T-helper 17 cell (primary cell): ENCODE measurements around the gene LYPD6. TPM values are rescaled to one million over a fixed set of nuclear protein-coding genes. Genes with fewer than 3 reads are reported as not detected.

Source experiments
- ATAC-seq: fragments of 150-1000 bp; cut with Tn5 transposase; 2 replicates; pipeline ENCODE4 v1.10.0; 2021; ENCODE audit warnings: mild to moderate bottlenecking, moderate library complexity
- DNase-seq, 3 donors: peaks; one replicate each; pipeline versions ENCODE4 v3.0.0 to v3.0.0-alpha.2; 2020 to 2021
- H3K9me3 ChIP-seq: one replicate; pipeline ENCODE4 v1.7.0; 2013; ENCODE audit warnings: low read length, mild to moderate bottlenecking; ENCODE audit not compliant: control insufficient read depth, poor library complexity, severe bottlenecking
- H3K27ac Mint-ChIP-seq: one replicate; pipeline ENCODE4 v1.8.0; 2022; ENCODE audit warnings: mild to moderate bottlenecking, moderate library complexity, mixed read lengths
- H3K27me3 Mint-ChIP-seq: one replicate; pipeline ENCODE4 v1.8.0; 2022; ENCODE audit warnings: mixed read lengths
- H3K36me3 Mint-ChIP-seq: one replicate; pipeline ENCODE4 v1.8.0; 2022; ENCODE audit warnings: low read depth, mixed read lengths
- H3K4me1 Mint-ChIP-seq: one replicate; pipeline ENCODE4 v1.8.0; 2022; ENCODE audit warnings: mild to moderate bottlenecking, mixed read lengths
- H3K4me3 Mint-ChIP-seq: one replicate; pipeline ENCODE4 v1.8.0; 2022; ENCODE audit warnings: mild to moderate bottlenecking, moderate library complexity, mixed read lengths
- total RNA-seq, 4 donors: library from RNA in 2 of 4; stranded (reverse) in 2 of 4; gene quantifications; one replicate each; pipeline ENCODE4 v1.2.3 and lab custom pipeline; 2022 to 2026

LYPD6 gene
- total RNA-seq, 2 donors from 2014 or later: not detected

DNA sequence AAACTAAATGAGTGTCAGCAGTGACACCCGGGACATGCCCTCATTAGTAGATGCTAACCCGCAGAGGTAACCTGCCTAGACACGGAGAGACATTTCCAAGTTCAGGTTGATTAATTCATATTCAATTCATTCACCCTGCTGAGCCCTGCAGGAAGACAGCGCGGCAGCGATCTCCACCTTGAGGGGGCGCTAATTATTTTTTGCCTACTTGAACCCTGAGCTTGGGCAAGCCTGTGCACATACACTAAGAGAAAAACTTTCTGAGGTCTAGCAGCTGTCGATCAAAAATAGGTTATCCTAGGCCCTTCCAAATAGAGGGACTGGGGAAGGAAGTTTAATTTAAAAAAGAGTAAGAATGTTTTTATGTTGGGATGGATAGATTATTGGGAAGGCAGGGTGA lies 1.3 kb upstream of the LYPD6 start:
- H3K27me3 Mint-ChIP-seq: peaks cover 62% of the 10 kb centered on the region
- H3K4me3 Mint-ChIP-seq: peak overlapping the region; percentile 79

DNA sequence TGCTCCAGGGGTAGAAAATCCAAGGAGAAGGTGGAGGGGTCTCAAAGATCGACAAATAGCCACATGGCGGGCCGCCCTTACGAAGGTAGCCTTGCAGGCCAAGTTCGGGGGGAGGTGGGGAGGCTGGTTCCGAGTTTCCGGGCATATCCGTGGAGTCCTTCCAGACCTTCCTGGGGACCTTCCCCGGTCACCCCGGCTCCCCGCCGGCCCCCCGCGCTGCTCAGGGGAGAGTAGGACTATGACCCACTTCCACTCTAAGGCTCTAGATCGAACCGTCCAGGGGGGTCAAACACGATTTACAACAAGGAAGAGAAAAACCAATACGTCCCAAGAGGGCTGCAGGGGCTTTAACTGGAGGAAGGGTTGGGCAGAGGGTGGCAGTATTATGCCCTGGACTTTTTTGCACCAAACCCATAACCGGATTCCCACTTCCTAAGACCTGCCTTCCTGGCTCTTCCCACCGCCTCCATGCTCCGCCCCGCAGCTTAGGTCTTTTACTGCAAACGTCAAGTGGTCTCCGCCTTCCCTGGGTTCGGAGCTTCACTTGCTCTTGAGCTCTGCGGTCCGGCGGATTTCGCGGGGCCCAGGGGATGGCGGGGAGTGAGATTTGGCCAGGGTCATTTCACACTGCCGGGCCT lies 779 bp upstream of the LYPD6 start:
- peak overlapping the region; percentile 79 for H3K4me3 Mint-ChIP-seq

More for the DNA sequence above, 1.3 kb upstream of the LYPD6 start:
- Mint-ChIP-seq H3K27ac (no peak overlapping the region), H3K36me3 (peaks cover 10% of the 10 kb centered on the region), H3K4me1 (peaks cover 4% of the 10 kb centered on the region)
- H3K9me3 ChIP-seq: no peaks in the 10 kb centered on the region
- DNase-seq (no peak), ATAC-seq (no peak)

DNA sequence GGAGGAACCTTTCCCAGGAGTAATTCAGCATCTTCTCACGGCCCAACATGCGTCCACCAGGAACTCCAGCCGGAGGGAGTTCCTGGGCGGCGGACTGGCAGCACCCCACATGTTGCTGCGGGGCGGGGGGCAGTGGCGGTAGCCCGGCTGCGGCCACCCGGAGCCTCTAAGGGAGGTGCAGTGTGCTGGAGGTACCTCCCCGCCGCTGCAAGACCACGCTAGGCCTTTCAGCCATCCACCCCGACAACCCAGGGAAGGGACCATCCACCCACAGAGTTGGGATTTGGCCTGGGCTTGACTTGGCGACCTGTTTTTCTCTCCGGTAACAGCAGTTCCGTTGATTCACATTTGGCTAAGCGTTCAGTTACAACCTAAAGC lies 625 bp downstream of the LYPD6 start:
- Mint-ChIP-seq H3K27ac (no peak overlapping the region), H3K4me3 (peak overlapping the region; percentile 60), H3K27me3 (peaks cover 74% of the 10 kb centered on the region), H3K4me1 (peaks cover 4% of the 10 kb centered on the region), H3K36me3 (peaks cover 10% of the 10 kb centered on the region)
- H3K9me3 ChIP-seq: no peaks in the 10 kb centered on the region
- DNase-seq: no peak
- no peak for ATAC-seq

More for the DNA sequence above, 779 bp upstream of the LYPD6 start:
- ATAC-seq: no peak
- no peak for DNase-seq
- no peaks in the 10 kb centered on the region for H3K9me3 ChIP-seq
- peaks cover 10% of the 10 kb centered on the region for H3K36me3 Mint-ChIP-seq
- peaks cover 67% of the 10 kb centered on the region for H3K27me3 Mint-ChIP-seq
- peaks cover 4% of the 10 kb centered on the region for H3K4me1 Mint-ChIP-seq
- H3K27ac Mint-ChIP-seq: no peak overlapping the region

DNA sequence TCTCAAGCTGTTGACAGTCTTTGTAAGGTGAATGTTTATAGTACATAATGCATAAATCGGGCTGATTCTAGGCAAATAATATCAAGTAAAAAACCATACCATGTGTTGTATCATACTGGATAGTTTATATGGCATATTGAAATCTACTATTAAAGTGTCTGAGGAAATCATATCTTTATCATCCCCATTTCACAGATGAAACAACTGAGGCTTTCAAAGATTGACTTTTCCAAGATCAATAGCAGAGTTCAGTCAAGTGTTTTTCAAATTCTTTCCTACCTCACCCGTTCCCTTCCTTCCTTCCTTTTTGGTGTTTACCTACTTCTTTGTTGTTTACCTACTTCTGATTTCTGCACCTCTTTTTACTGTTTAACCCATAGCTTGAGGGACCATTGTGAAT lies 2.0 kb downstream of the LYPD6 start:
- no peaks in the 10 kb centered on the region for H3K9me3 ChIP-seq
- Mint-ChIP-seq H3K27ac (no peak overlapping the region), H3K4me3 (no peak overlapping the region)

DNA sequence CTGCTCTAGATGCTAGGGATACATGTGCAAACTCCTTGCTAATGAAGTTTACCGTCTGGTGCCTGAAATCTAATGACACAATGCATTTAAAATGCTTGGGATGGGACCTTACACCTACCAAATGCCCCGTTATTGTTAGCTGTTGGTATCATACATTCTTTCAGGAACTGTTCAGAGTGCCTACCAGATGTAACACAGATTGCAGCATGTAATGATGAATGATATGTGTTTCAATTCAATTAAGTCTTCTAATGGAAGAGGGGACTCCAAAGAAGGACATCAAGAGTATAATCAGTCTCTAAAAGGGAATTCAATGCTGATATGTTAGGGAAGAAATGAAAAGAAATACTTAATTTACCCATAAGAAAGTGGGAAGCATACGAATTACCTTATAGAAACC lies 3.2 kb downstream of the LYPD6 start:
- Mint-ChIP-seq H3K36me3 (peaks cover 3% of the 10 kb centered on the region), H3K4me1 (peaks cover 4% of the 10 kb centered on the region), H3K4me3 (no peak overlapping the region), H3K27me3 (peaks cover 62% of the 10 kb centered on the region), H3K27ac (no peak overlapping the region)
- ATAC-seq (no peak), DNase-seq (no peak)
- no peaks in the 10 kb centered on the region for H3K9me3 ChIP-seq

More for the DNA sequence above, 2.0 kb downstream of the LYPD6 start:
- H3K36me3 Mint-ChIP-seq: peaks cover 10% of the 10 kb centered on the region
- H3K4me1 Mint-ChIP-seq: peaks cover 4% of the 10 kb centered on the region
- H3K27me3 Mint-ChIP-seq: peaks cover 71% of the 10 kb centered on the region
- DNase-seq (no peak), ATAC-seq (no peak)

DNA sequence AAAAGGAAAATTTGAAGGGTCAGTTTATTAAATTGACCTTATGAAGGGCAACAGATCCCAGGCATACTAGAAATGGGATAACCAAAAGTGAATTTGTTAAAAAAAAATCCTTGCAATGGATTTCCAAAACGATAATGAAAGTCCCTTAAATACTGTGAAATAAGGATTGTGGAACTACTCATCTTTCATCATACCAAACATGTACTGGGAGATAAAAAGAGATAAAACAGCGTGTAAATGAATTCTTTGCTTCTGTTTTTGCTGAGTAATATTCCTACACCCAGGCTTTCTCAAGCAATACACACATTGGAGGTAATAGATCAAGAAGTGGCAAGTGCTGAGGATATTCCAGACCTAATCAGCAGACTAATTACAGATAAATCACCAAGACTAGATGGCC lies 3.8 kb downstream of the LYPD6 start:
- DNase-seq (no peak), ATAC-seq (no peak)
- Mint-ChIP-seq H3K27me3 (peaks cover 61% of the 10 kb centered on the region), H3K36me3 (peaks cover 2% of the 10 kb centered on the region), H3K4me3 (no peak overlapping the region), H3K27ac (no peak overlapping the region), H3K4me1 (peaks cover 2% of the 10 kb centered on the region)
- H3K9me3 ChIP-seq: no peaks in the 10 kb centered on the region

DNA sequence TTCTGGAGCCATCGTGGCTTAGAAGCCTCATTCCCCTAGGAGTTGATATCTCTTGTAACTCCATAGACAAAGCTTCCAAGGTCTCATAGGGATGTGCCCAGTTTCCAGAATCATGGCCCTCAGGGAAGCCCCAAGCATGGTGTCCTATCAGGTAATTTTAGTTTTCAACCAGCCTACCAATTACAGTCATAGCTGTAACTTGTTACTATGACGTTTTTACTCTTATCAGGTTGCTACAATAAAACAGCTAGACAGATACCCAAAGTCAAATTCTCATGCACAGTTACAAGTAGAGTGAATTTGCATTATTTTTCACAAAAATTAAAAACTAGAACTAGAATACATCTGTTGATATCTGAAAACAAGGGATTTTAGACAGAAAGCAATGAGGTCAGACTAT lies 8.9 kb downstream of the LYPD6 start:
- no peaks in the 10 kb centered on the region for H3K4me1 Mint-ChIP-seq
- no peak for DNase-seq
- no peak overlapping the region for H3K27ac Mint-ChIP-seq
- H3K27me3 Mint-ChIP-seq: peaks cover 18% of the 10 kb centered on the region
- H3K4me3 Mint-ChIP-seq: no peak overlapping the region
- no peaks in the 10 kb centered on the region for H3K36me3 Mint-ChIP-seq
- no peak for ATAC-seq
- H3K9me3 ChIP-seq: no peaks in the 10 kb centered on the region

DNA sequence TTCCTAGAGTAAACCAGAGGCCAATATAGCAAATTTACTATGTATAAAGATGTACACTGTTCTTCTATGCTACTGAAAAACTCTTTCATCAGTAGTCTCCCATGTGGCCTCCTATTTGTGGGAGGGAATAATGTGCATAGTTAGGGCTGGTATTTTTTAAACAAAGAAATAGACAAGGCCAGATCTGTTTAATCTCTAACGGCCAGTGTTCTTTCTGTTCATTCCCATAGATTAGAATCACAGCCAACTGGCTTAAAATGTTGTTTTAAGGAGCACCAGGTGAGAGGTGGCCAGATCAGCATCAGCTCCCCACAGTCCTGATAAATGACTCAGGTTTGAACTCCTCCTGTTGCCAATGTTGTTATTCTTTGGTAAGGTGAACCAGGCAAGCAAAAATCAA lies 12.1 kb downstream of the LYPD6 start:
- H3K27me3 Mint-ChIP-seq: peaks cover 15% of the 10 kb centered on the region
- no peak overlapping the region for H3K4me3 Mint-ChIP-seq
- ATAC-seq (no peak), DNase-seq (no peak)
- H3K4me1 Mint-ChIP-seq: no peaks in the 10 kb centered on the region
- no peaks in the 10 kb centered on the region for H3K9me3 ChIP-seq
- no peaks in the 10 kb centered on the region for H3K36me3 Mint-ChIP-seq
- no peak overlapping the region for H3K27ac Mint-ChIP-seq

DNA sequence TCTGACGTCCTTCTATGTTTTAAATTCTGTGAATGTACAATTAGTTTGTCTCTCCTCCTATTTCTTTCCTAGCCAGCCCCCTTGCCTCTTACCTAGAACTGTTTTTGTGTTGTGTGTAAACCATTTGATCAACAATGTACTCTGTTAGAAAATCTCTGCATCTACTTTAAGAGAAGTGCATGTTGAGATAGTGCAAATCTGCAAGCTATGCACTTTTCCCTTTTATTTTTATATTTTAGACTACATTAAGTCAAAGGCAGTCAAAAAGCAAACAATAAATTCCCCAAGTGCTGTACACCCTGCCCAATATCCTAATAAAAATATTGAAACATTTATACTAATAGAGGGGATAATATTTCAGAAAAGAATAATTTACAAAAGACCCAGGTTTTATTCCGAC lies 13.7 kb downstream of the LYPD6 start:
- no peak for DNase-seq
- no peaks in the 10 kb centered on the region for H3K9me3 ChIP-seq
- Mint-ChIP-seq H3K36me3 (no peaks in the 10 kb centered on the region), H3K27me3 (peaks cover 21% of the 10 kb centered on the region), H3K27ac (no peak overlapping the region), H3K4me3 (no peak overlapping the region), H3K4me1 (no peaks in the 10 kb centered on the region)
- no peak for ATAC-seq

DNA sequence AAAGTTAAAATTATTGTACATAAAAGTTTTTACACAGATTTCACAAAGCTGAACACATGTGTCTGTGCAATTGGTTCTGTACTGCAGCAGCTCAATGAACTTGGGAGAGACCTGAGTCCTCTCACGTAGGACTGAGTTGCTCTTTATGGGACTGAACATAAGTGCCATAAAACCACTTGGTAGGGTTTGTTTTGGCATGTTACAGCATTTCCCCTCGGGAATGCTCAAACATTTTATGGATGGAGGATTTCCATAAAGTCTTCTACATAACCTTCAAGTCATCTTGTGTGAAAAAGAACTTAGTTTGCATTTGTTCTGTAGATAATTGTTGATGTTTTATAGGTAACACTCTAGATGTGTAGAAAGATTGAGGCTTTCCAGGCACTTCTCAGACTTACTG lies 15.9 kb downstream of the LYPD6 start:
- H3K9me3 ChIP-seq: no peaks in the 10 kb centered on the region
- H3K27me3 Mint-ChIP-seq: peaks cover 34% of the 10 kb centered on the region
- DNase-seq (no peak), ATAC-seq (no peak)
- H3K27ac Mint-ChIP-seq: no peak overlapping the region
- no peak overlapping the region for H3K4me3 Mint-ChIP-seq
- H3K4me1 Mint-ChIP-seq: no peaks in the 10 kb centered on the region
- no peaks in the 10 kb centered on the region for H3K36me3 Mint-ChIP-seq

DNA sequence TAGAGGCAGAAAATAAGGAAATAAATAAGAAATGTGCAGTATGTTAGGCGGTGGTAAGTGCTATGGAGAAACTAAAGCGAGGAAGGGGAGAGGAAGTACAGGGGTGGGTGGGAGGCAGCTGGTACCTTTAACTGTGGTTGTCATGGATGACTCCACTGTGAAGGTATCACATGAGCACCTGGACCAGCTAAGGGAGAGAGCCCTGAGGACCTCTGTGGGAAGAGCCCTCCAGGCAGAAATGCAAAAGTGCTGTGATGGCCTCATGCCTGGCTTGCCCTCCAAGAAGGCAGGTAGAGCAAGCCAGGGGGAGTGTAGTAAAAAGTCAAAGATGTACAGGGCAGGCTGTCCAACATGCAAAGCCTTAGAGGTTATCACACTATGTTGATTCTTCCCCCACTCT lies 17.9 kb downstream of the LYPD6 start:
- ATAC-seq (no peak), DNase-seq (no peak)
- Mint-ChIP-seq H3K4me1 (no peaks in the 10 kb centered on the region), H3K27ac (peak overlapping the region; percentile 32), H3K27me3 (peaks cover 41% of the 10 kb centered on the region), H3K36me3 (no peaks in the 10 kb centered on the region), H3K4me3 (no peak overlapping the region)
- H3K9me3 ChIP-seq: no peaks in the 10 kb centered on the region

DNA sequence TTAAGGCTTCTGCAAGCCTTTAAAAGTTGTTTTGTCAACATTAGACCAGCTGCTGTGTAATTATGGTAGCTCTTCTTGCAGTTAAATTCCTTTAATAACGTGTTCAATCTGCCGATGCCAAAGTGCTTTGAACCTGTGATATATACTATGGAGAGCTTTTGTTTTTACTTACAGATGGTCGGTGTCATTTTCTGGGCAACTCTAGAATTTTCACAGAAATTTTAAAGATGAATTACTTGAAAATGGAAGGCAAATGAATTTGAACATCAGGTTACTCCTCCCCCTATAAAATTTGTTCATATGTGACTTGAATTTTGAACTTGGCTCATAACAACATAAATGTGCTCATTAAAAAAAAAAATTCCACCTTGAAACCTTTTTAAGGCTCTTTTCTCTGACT lies 23.0 kb downstream of the LYPD6 start:
- no peaks in the 10 kb centered on the region for H3K36me3 Mint-ChIP-seq
- H3K27ac Mint-ChIP-seq: no peak overlapping the region
- no peak overlapping the region for H3K4me3 Mint-ChIP-seq
- peaks cover 27% of the 10 kb centered on the region for H3K27me3 Mint-ChIP-seq
- DNase-seq: no peak
- H3K9me3 ChIP-seq: no peaks in the 10 kb centered on the region
- ATAC-seq: no peak
- H3K4me1 Mint-ChIP-seq: no peaks in the 10 kb centered on the region

DNA sequence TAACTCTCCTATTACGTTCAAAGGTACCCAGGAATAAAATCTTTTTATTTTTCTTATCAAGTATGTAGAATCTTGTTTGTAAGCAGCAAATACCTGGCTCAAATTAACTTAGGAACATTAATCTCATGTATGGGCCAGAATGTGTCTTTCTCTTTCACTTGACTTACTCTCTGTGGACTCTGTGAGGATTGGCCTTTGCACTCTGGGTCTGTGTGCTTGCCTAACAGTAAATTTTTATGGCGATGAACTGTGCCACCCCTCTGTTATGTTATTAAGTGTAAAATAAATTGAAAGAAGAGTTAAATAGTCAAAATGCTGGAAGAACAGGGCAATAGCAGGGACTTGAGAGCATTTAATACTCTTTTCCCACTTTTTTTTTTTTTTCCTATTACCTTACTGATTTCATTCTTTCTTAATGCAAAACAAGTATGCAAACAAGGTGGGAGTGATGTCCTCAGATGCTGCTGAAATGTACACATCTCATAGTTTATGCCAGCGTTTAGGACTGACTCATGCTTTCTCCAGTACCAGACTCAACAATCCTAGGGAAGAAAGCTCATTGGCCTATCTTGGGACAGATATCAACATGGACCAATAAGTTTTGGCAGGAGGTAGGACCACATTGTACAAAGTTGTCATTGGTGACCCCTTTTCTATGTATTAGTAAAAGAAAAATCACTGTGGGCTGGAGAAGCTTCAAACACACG lies 25.5 kb downstream of the LYPD6 start:
- Mint-ChIP-seq H3K36me3 (no peaks in the 10 kb centered on the region), H3K4me1 (no peaks in the 10 kb centered on the region), H3K4me3 (no peak overlapping the region), H3K27me3 (peaks cover 9% of the 10 kb centered on the region), H3K27ac (no peak overlapping the region)
- H3K9me3 ChIP-seq: no peaks in the 10 kb centered on the region
- no peak for ATAC-seq
- no peak for DNase-seq

DNA sequence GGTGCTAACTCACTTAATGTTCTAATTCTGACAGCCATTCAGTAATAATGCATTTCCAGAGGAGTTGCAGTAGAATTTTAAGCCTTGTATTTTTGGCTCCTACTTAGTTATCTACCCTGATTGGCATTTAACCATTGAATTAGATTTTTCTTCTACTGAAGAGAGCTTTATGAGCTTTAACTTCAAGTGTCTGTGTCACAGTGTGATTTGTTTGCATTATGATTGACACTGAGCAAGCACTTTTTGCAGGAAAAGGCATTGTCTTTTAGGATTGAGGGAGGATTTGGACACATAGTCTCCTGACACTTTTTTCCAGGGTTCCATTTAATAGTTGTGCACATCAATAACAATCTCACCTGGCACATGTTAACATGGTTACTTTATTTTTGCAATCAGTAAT lies 26.7 kb downstream of the LYPD6 start:
- no peaks in the 10 kb centered on the region for H3K4me1 Mint-ChIP-seq
- H3K27me3 Mint-ChIP-seq: peaks cover 2% of the 10 kb centered on the region
- DNase-seq (no peak), ATAC-seq (no peak)
- H3K4me3 Mint-ChIP-seq: no peak overlapping the region
- H3K9me3 ChIP-seq: no peaks in the 10 kb centered on the region
- no peak overlapping the region for H3K27ac Mint-ChIP-seq
- H3K36me3 Mint-ChIP-seq: peaks cover 3% of the 10 kb centered on the region
